HCT116 (cell line): Measurements from ENCODE around the gene RNF128. TPM values are rescaled to one million over a fixed set of nuclear protein-coding genes. Genes with fewer than 3 reads are reported as not detected.

Experiments used
- ATAC-seq: fragments of 200-7000 bp; cut with Tn5 transposase; 2 replicates; pipeline ENCODE4 v1.9.1; 2020; ENCODE audit warnings: mild to moderate bottlenecking, moderate library complexity
- BruUV-seq: library from RNA; stranded (reverse); fragments of 400-500 nt; replicated peaks from 2 replicates; lab custom pipeline; 2021; lab: Mats Ljungman, UMichigan
- CTCF ChIA-PET: fragments of 300-600 bp; sonication (Branson Sonifier 250); formaldehyde crosslinking; loops from one replicate; lab custom pipeline; 2021; ENCODE audit warnings: antibody characterized with exemption; lab: Charles Lee
- POLR2A ChIA-PET: fragments of 300-600, 350-600 bp; sonication (Branson Sonifier 250); formaldehyde crosslinking; loops from one replicate; lab custom pipeline; 2021; ENCODE audit warnings: antibody characterized with exemption; lab: Charles Lee
- RAD21 ChIA-PET, 2 experiments: fragments of 300-600 bp; sonication (Branson Sonifier 250); formaldehyde crosslinking; loops; one replicate each; lab custom pipeline; 2023; ENCODE audit warnings: low total read pairs in 2 of 2; ENCODE audit not compliant: uncharacterized antibody in 2 of 2, unreplicated experiment in 2 of 2, low non-redundant PET in 1 of 2; lab: Charles Lee
- DNase-seq: peaks from one replicate; pipeline ENCODE4 v3.0.0-alpha.2; 2010; ENCODE audit warnings: low read depth, low spot score
- H2AFZ ChIP-seq: fragments of 200-600 bp; shearing (Covaris generic), sonication (generic); 2 replicates; pipeline ENCODE4 v1.6.1; 2017; ENCODE audit warnings: low read depth, mixed run types, mixed read lengths, antibody characterized with exemption, low read length; ENCODE audit not compliant: poor library complexity, severe bottlenecking
- H3K27ac ChIP-seq: 2 replicates; pipeline ENCODE4 v1.5.1; 2012; ENCODE audit warnings: low read depth, low read length
- H3K27me3 ChIP-seq: fragments of 200-600 bp; sonication (generic); 2 replicates; pipeline ENCODE4 v1.6.1; 2016; ENCODE audit warnings: mixed run types, low read length, mixed read lengths; ENCODE audit not compliant: insufficient read depth
- H3K36me3 ChIP-seq, 2 experiments: fragments of 200-500 bp in 1 of 2; fragments of 200-600 bp in 1 of 2; sonication (Bioruptor generic) in 1 of 2; sonication (generic) in 1 of 2; 2 replicates each; pipeline versions ENCODE4 v1.5.1 to v1.6.1; 2014 to 2016; ENCODE audit warnings: low read length in 2 of 2, inconsistent platforms in 1 of 2, mixed read lengths in 1 of 2, mixed run types in 1 of 2; ENCODE audit not compliant: insufficient read depth in 2 of 2, control insufficient read depth in 1 of 2
- H3K4me1 ChIP-seq, 2 experiments: fragments of 200-600 bp in 1 of 2; sonication (generic) in 1 of 2; 2 replicates each; pipeline versions ENCODE4 v1.5.1 to v1.6.1; 2012 to 2017; ENCODE audit warnings: low read length in 2 of 2, inconsistent platforms in 1 of 2, mild to moderate bottlenecking in 1 of 2, mixed read lengths in 1 of 2, mixed run types in 1 of 2, moderate library complexity in 1 of 2; ENCODE audit not compliant: insufficient read depth in 2 of 2, control insufficient read depth in 1 of 2
- H3K4me2 ChIP-seq: fragments of 200-600 bp; sonication (generic); 2 replicates; pipeline ENCODE4 v1.6.1; 2017; ENCODE audit warnings: mixed run types, low read length, mixed read lengths
- H3K4me3 ChIP-seq, 2 experiments: fragments of 200-600 bp in 1 of 2; sonication (generic) in 1 of 2; replicated peaks in 1 of 2; 2 replicates each; pipeline ENCODE4 v1.5.1; 2011 to 2016; ENCODE audit warnings: low read length in 2 of 2, control low read depth in 1 of 2, low read depth in 1 of 2, mild to moderate bottlenecking in 1 of 2, mixed read lengths in 1 of 2, mixed run types in 1 of 2
- H3K79me2 ChIP-seq: fragments of 200-600 bp; sonication (generic); 2 replicates; pipeline ENCODE4 v1.6.1; 2017; ENCODE audit warnings: mild to moderate bottlenecking, mixed run types, low read length, moderate library complexity, mixed read lengths; ENCODE audit not compliant: insufficient read depth
- H3K9ac ChIP-seq: fragments of 200-600 bp; sonication (generic); 2 replicates; pipeline ENCODE4 v1.6.1; 2016; ENCODE audit warnings: low read length, mixed read lengths
- H3K9me2 ChIP-seq: fragments of 200-600 bp; sonication (generic), shearing (Covaris generic); 2 replicates; pipeline ENCODE4 v1.6.1; 2017; ENCODE audit warnings: mixed run types, mild to moderate bottlenecking, moderate library complexity; ENCODE audit not compliant: insufficient read depth
- H3K9me3 ChIP-seq, 2 experiments: fragments of 200-500 bp in 1 of 2; fragments of 200-600 bp in 1 of 2; sonication (Bioruptor generic) in 1 of 2; sonication (generic) in 1 of 2; 2 replicates each; pipeline ENCODE4 v1.6.1; 2014 to 2017; ENCODE audit warnings: low read length in 2 of 2, mixed read lengths in 2 of 2, inconsistent platforms in 1 of 2, low read depth in 1 of 2, mild to moderate bottlenecking in 1 of 2, mixed run types in 1 of 2, moderate library complexity in 1 of 2; ENCODE audit not compliant: control insufficient read depth in 1 of 2, insufficient read depth in 1 of 2
- H4K20me1 ChIP-seq: fragments of 200-600 bp; sonication (generic), shearing (Covaris generic); 2 replicates; pipeline ENCODE4 v1.6.1; 2017; ENCODE audit warnings: mixed run types, mild to moderate bottlenecking, moderate library complexity; ENCODE audit not compliant: insufficient read depth
- CBX3 ChIP-seq: IDR thresholded peaks from 2 replicates; pipeline ENCODE4 v1.6.1; 2012; ENCODE audit warnings: low read depth
- CEBPB ChIP-seq: IDR thresholded peaks from 2 replicates; pipeline ENCODE4 v1.6.1; 2012; ENCODE audit warnings: low read depth
- JUND ChIP-seq: IDR thresholded peaks from 2 replicates; pipeline ENCODE4 v1.6.1; 2012
- POLR2AphosphoS5 ChIP-seq: IDR thresholded peaks from 2 replicates; pipeline ENCODE4 v1.6.1; 2011; ENCODE audit warnings: mild to moderate bottlenecking, low read depth, low read length, moderate library complexity
- SP1 ChIP-seq: IDR thresholded peaks from 2 replicates; pipeline ENCODE4 v1.6.1; 2012; ENCODE audit warnings: low read depth
- intact Hi-C: fragments of 100-400 bp; cut with micrococcal nuclease; formaldehyde crosslinking; loops from 2 replicates; pipeline ENCODE4 v1.10.0; 2022
- total RNA-seq: library from RNA; stranded (reverse); gene quantifications from one replicate; pipeline ENCODE4 v1.2.1, GENCODE V29; 2021; ENCODE audit not compliant: unreplicated experiment
- TF ChIP-seq, protein P1 (sequence below): IDR thresholded peaks from 2 replicates; pipeline ENCODE4 v1.6.1; 2012
- TF ChIP-seq, protein P2 (sequence below): IDR thresholded peaks from 2 replicates; pipeline ENCODE4 v1.6.1; 2012; ENCODE audit warnings: low read depth
- TF ChIP-seq, protein P3 (sequence below): IDR thresholded peaks from 2 replicates; pipeline ENCODE4 v1.6.1; 2012

The RNF128 gene
- total RNA-seq, 1 experiment from 2014 or later: 5.8 TPM

DNA sequence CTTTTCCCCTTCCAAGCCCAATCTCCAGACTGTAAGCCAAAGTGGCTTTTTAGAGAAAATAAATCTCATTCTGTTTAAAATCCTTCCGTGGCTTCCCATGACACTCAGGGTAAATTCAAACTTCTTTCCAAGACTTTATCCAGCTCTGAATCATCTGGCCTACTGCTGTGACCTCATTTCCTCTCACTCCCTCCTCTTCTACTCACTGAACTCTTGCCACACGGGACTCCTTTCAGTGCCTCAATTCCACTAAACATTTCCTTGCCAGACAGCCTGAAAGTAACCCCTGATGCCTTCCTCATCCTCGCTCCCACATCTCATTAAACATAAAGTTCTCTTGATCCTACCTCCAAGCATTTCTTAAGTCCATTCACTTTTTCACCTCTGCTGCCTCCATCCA, 27.8 kb upstream of the RNF128 start:
- Histone ChIP-seq H3K4me3 (no peak overlapping the region), H3K4me2 (no peak overlapping the region), H3K27me3 (no peaks in the 10 kb centered on the region), H4K20me1 (no peaks in the 10 kb centered on the region), H3K9ac (no peak overlapping the region), H2AFZ (peak overlapping the region; percentile 70), H3K27ac (no peak overlapping the region), H3K79me2 (no peaks in the 10 kb centered on the region), H3K9me2 (no peaks in the 10 kb centered on the region), H3K36me3 (no peaks in the 10 kb centered on the region), H3K4me1 (peaks cover 0 to 11% of the 10 kb centered on the region in 2 experiments; a peak in 2 of 4 replicates), H3K9me3 (no peaks in the 10 kb centered on the region)
- DNase-seq (no peak), ATAC-seq (no peak)
- TF ChIP-seq CBX3 (no peak), SP1 (no peak), CEBPB (no peak), JUND (no peak), POLR2AphosphoS5 (no peak)
- TF ChIP-seq, protein P1, sequence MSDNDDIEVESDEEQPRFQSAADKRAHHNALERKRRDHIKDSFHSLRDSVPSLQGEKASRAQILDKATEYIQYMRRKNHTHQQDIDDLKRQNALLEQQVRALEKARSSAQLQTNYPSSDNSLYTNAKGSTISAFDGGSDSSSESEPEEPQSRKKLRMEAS: no peak
- TF ChIP-seq, protein P2, sequence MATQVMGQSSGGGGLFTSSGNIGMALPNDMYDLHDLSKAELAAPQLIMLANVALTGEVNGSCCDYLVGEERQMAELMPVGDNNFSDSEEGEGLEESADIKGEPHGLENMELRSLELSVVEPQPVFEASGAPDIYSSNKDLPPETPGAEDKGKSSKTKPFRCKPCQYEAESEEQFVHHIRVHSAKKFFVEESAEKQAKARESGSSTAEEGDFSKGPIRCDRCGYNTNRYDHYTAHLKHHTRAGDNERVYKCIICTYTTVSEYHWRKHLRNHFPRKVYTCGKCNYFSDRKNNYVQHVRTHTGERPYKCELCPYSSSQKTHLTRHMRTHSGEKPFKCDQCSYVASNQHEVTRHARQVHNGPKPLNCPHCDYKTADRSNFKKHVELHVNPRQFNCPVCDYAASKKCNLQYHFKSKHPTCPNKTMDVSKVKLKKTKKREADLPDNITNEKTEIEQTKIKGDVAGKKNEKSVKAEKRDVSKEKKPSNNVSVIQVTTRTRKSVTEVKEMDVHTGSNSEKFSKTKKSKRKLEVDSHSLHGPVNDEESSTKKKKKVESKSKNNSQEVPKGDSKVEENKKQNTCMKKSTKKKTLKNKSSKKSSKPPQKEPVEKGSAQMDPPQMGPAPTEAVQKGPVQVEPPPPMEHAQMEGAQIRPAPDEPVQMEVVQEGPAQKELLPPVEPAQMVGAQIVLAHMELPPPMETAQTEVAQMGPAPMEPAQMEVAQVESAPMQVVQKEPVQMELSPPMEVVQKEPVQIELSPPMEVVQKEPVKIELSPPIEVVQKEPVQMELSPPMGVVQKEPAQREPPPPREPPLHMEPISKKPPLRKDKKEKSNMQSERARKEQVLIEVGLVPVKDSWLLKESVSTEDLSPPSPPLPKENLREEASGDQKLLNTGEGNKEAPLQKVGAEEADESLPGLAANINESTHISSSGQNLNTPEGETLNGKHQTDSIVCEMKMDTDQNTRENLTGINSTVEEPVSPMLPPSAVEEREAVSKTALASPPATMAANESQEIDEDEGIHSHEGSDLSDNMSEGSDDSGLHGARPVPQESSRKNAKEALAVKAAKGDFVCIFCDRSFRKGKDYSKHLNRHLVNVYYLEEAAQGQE: no peak
- TF ChIP-seq, protein P3, sequence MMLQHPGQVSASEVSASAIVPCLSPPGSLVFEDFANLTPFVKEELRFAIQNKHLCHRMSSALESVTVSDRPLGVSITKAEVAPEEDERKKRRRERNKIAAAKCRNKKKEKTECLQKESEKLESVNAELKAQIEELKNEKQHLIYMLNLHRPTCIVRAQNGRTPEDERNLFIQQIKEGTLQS: no peak
- ChIA-PET RAD21 (no interaction called here), CTCF (no interaction called here), POLR2A (no interaction called here)
- BruUV-seq: no TSS peak
- intact Hi-C loops: no loop called here
